GM12878 (cell line): Measurements from ENCODE around the gene PRR12. TPM values are rescaled to one million over a fixed set of nuclear protein-coding genes. Genes with fewer than 3 reads are reported as not detected.

Experiments used
- ATAC-seq: fragments of 200-7000 bp; cut with Tn5 transposase; 3 replicates; pipeline ENCODE4 v1.9.1; 2020; ENCODE audit warnings: mild to moderate bottlenecking, moderate library complexity
- BruUV-seq: library from RNA; stranded (reverse); fragments of 400-500 nt; replicated peaks from 2 replicates; lab custom pipeline; 2021; lab: Mats Ljungman, UMichigan
- CTCF ChIA-PET: fragments of 300-600 bp; sonication (Branson Sonifier 250); formaldehyde crosslinking; extraction: SDS; loops from one replicate; lab custom pipeline; 2021; ENCODE audit warnings: inconsistent platforms; lab: Yijun Ruan, JAX
- POLR2A ChIA-PET: fragments of 350-600 bp; formaldehyde crosslinking; extraction: SDS; loops from one replicate; lab custom pipeline; 2021; ENCODE audit warnings: inconsistent platforms; lab: Charles Lee
- RAD21 ChIA-PET: fragments of 300-600 bp; sonication (Branson Sonifier 250); formaldehyde crosslinking; loops from one replicate; lab custom pipeline; 2023; ENCODE audit warnings: antibody characterized with exemption; ENCODE audit not compliant: unreplicated experiment; lab: Charles Lee
- SMC1A ChIA-PET: fragments of 300-600 bp; sonication (Branson Sonifier 250); formaldehyde crosslinking; loops from one replicate; lab custom pipeline; 2023; ENCODE audit not compliant: unreplicated experiment, uncharacterized antibody; lab: Charles Lee
- DNase-seq: peaks from one replicate; pipeline ENCODE4 v3.0.0-alpha.2; 2011; ENCODE audit warnings: low read depth, low spot score
- FAIRE-seq: peaks from 3 replicates; lab custom pipeline; 2011; peaks lifted over from hg19 to GRCh38; lab: Jason Lieb, UNC
- H2AFZ ChIP-seq: 2 replicates; pipeline ENCODE4 v1.6.0; 2011; ENCODE audit warnings: low read depth, low read length, control low read depth; ENCODE audit not compliant: control insufficient read depth
- H3K27ac ChIP-seq: 2 replicates; pipeline ENCODE4 v1.5.1; 2011; ENCODE audit warnings: control low read depth; ENCODE audit not compliant: control insufficient read depth, insufficient read depth
- H3K27me3 ChIP-seq, 2 experiments: replicated peaks in 1 of 2; 2 replicates each; pipeline versions ENCODE4 v1.6.0 to v1.6.1; 2011; ENCODE audit warnings: low read length in 1 of 2; ENCODE audit not compliant: control insufficient read depth in 2 of 2, insufficient read depth in 2 of 2
- H3K36me3 ChIP-seq, 2 experiments: 2 replicates each; pipeline ENCODE4 v1.5.1; 2011; ENCODE audit warnings: low read length in 1 of 2; ENCODE audit not compliant: control insufficient read depth in 2 of 2, insufficient read depth in 2 of 2
- H3K4me1 ChIP-seq: 2 replicates; pipeline ENCODE4 v1.6.1; 2011; ENCODE audit warnings: mild to moderate bottlenecking, low read length, moderate library complexity, mixed read lengths; ENCODE audit not compliant: control insufficient read depth, insufficient read depth
- H3K4me2 ChIP-seq: 2 replicates; pipeline ENCODE4 v1.6.0; 2011; ENCODE audit warnings: control low read depth; ENCODE audit not compliant: control insufficient read depth, insufficient read depth
- H3K4me3 ChIP-seq: fragments of 200-600 bp; sonication (generic); 2 replicates; pipeline ENCODE4 v1.5.1; 2016
- H3K79me2 ChIP-seq: 2 replicates; pipeline ENCODE4 v1.6.0; 2011; ENCODE audit warnings: low read length; ENCODE audit not compliant: control insufficient read depth, insufficient read depth
- H3K9ac ChIP-seq: 2 replicates; pipeline ENCODE4 v1.8.0; 2011; ENCODE audit warnings: low read length, control low read depth, mixed read lengths; ENCODE audit not compliant: control insufficient read depth, insufficient read depth
- H3K9me3 ChIP-seq: replicated peaks from 3 replicates; pipeline ENCODE4 v1.5.1; 2011; ENCODE audit warnings: mild to moderate bottlenecking, low read length; ENCODE audit not compliant: control insufficient read depth, insufficient read depth
- H4K20me1 ChIP-seq: 2 replicates; pipeline ENCODE4 v1.6.0; 2011; ENCODE audit not compliant: control insufficient read depth, insufficient read depth
- ASH2L ChIP-seq: fragments of 300-600, 200-600 bp; sonication (generic); IDR thresholded peaks from 2 replicates; pipeline ENCODE4 v1.6.1; 2017; ENCODE audit warnings: low read depth, mild to moderate bottlenecking, borderline replicate concordance
- CBX3 ChIP-seq: fragments of 200-600 bp; sonication (generic); IDR thresholded peaks from 2 replicates; pipeline ENCODE4 v1.6.1; 2016; ENCODE audit warnings: low read depth, borderline replicate concordance
- CHD2 ChIP-seq: IDR thresholded peaks from 2 replicates; pipeline ENCODE4 v1.6.1; 2011; ENCODE audit warnings: low read depth, low read length, improper control_type of control experiment, borderline replicate concordance
- ESRRA ChIP-seq: IDR thresholded peaks from 2 replicates; pipeline ENCODE4 v1.6.1; 2012; ENCODE audit warnings: mild to moderate bottlenecking, low read length, improper control_type of control experiment
- HDAC6 ChIP-seq: fragments of 200-600 bp; sonication (generic); IDR thresholded peaks from one replicate; pipeline ENCODE4 v1.8.0; 2017; ENCODE audit warnings: antibody characterized with exemption; ENCODE audit not compliant: unreplicated experiment
- IKZF2 ChIP-seq, 2 experiments: fragments of 450-650 bp; IDR thresholded peaks; 2 replicates each; pipeline ENCODE4 v1.6.1; 2017; ENCODE audit warnings: mild to moderate bottlenecking in 2 of 2, moderate library complexity in 2 of 2
- MEF2A ChIP-seq: IDR thresholded peaks from 2 replicates; pipeline ENCODE4 v1.6.1; 2011; ENCODE audit warnings: low read depth, mild to moderate bottlenecking, low read length, moderate library complexity; ENCODE audit not compliant: insufficient read depth
- MXI1 ChIP-seq: fragments of 150-350 bp; IDR thresholded peaks from 2 replicates; pipeline ENCODE4 v1.6.1; 2011; ENCODE audit warnings: low read depth, mild to moderate bottlenecking, inconsistent platforms, low read length, improper control_type of control experiment
- MYB ChIP-seq: fragments of 150-350 bp; IDR thresholded peaks from 2 replicates; pipeline ENCODE4 v1.6.1; 2014; ENCODE audit warnings: mild to moderate bottlenecking, low read depth, low read length, borderline replicate concordance
- MYC ChIP-seq: IDR thresholded peaks from 2 replicates; pipeline ENCODE4 v1.6.1; 2011; ENCODE audit warnings: mild to moderate bottlenecking, low read length, moderate library complexity, inconsistent platforms; ENCODE audit not compliant: insufficient read depth, insufficient replicate concordance, insufficient read length, severe bottlenecking
- POLR2AphosphoS2 ChIP-seq: IDR thresholded peaks from 2 replicates; pipeline ENCODE4 v1.6.1; 2011; ENCODE audit warnings: low read depth, mild to moderate bottlenecking, low read length, improper control_type of control experiment, moderate library complexity
- RBBP5 ChIP-seq: fragments of 200-600 bp; sonication (generic); conservative IDR thresholded peaks from 2 replicates; pipeline ENCODE4 v1.6.1; 2016
- RUNX3 ChIP-seq: IDR thresholded peaks from 2 replicates; pipeline ENCODE4 v1.6.1; 2012; ENCODE audit warnings: low read length, inconsistent platforms
- SIX5 ChIP-seq: IDR thresholded peaks from 2 replicates; pipeline ENCODE4 v1.6.1; 2011; ENCODE audit warnings: mild to moderate bottlenecking, low read depth, low read length, moderate library complexity; ENCODE audit not compliant: severe bottlenecking
- TCF7 ChIP-seq: IDR thresholded peaks from 2 replicates; pipeline ENCODE4 v1.6.1; 2014; ENCODE audit warnings: antibody characterized with exemption, borderline replicate concordance
- WGBS: methylation state at CpG from one replicate; pipeline ENCODE4 v1.1.6; 2016; ENCODE audit warnings: low lambda C conversion rate; ENCODE audit not compliant: insufficient replicate concordance, insufficient coverage; ENCODE audit errors: missing lambda C conversion rate; 5-methylcytosine and 5-hydroxymethylcytosine counted together
- in situ Hi-C: fragments of 300-500 bp; cut with MboI; formaldehyde crosslinking; loops from 9 replicates; pipeline ENCODE4 v1.14.3; 2018; ENCODE audit warnings: mixed read lengths
- intact Hi-C: fragments of 100-400 bp; cut with micrococcal nuclease; formaldehyde crosslinking; loops from one replicate; pipeline ENCODE4 v1.14.2; 2022; ENCODE audit not compliant: unreplicated experiment
- polyA plus RNA-seq, 11 experiments: library from polyadenylated mRNA; depleted of rRNA in 4 of 11; unstranded in 6 of 11; stranded (reverse) in 5 of 11; fragments of >200 nt; fragmentation: Nextera tagmentation in 4 of 11; fragmentation: Illumina TruSeq in 1 of 11; extraction: Ambion mirVana in 4 of 11; extraction: Trizol in 1 of 11; gene quantifications; 1 replicate in 1 of 11; 2 replicates in 10 of 11; pipeline versions ENCODE4 v1.2.1 to v1.2.3, GENCODE V29; 2011 to 2016; ENCODE audit warnings: inconsistent platforms in 2 of 11, missing spikeins in 2 of 11, low read depth in 1 of 11
- total RNA-seq, 4 experiments: library from RNA; depleted of rRNA in 3 of 4; stranded (reverse); fragments of >200 nt in 3 of 4; fragmentation: Illumina TruSeq in 1 of 4; extraction: Trizol in 1 of 4; gene quantifications; 2 replicates each; pipeline versions ENCODE4 v1.2.1 to v1.2.3, GENCODE V29; 2013 to 2021
- TF ChIP-seq, protein P1 (sequence below): IDR thresholded peaks from 2 replicates; pipeline ENCODE4 v1.6.1; 2012; ENCODE audit warnings: low read depth, low read length, improper control_type of control experiment
- TF ChIP-seq, protein P2 (sequence below): fragments of 450-650 bp; formaldehyde crosslinking; IDR thresholded peaks from 2 replicates; pipeline ENCODE4 v1.4.0; 2020; ENCODE audit warnings: mild to moderate bottlenecking, moderate library complexity
- TF ChIP-seq, protein P3 (sequence below): IDR thresholded peaks from 2 replicates; pipeline ENCODE4 v1.6.1; 2011; ENCODE audit warnings: low read depth, low read length, improper control_type of control experiment, borderline replicate concordance
- TF ChIP-seq, protein P4 (sequence below): fragments of 450-650 bp; IDR thresholded peaks from 2 replicates; pipeline ENCODE4 v1.6.1; 2017; ENCODE audit warnings: low read depth, mild to moderate bottlenecking, moderate library complexity

Gene PRR12
- total and polyA plus RNA-seq, 10 of the 15 experiments (the other 5 are each of a cell fraction or from before 2014, with no cell fraction given) = 0.02 to 25.3 (median 1.6) TPM

DNA sequence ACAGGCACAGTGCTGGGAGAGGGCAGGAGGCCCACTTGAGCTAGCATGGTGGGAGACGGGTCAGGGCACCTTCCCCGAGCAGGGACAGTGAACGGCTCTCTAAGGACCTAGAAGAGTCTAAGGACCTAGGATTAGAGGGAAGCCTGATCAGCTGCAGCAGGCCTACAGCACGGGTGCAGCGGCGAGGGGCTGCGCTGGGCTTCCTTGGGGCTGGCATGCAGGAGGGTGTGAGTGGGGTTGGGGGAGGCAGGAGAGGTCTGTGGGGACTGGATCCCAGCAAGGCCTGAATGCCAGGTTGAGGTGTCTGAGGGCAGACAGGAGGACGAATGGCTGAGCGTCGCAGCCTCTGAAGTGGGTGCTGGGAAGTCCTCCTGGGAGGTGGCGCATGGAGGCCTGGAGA, 54.6 kb downstream of the PRR12 start:
- no TSS peak for BruUV-seq
- Histone ChIP-seq H3K79me2 (peaks cover 36% of the 10 kb centered on the region), H3K4me3 (no peak overlapping the region), H3K27ac (no peak overlapping the region), H3K9ac (no peak overlapping the region), H3K27me3 (no peaks in the 10 kb centered on the region), H3K4me1 (peaks cover 12% of the 10 kb centered on the region), H3K4me2 (no peak overlapping the region), H2AFZ (no peak overlapping the region), H3K9me3 (no peaks in the 10 kb centered on the region), H4K20me1 (no peaks in the 10 kb centered on the region), H3K36me3 (peaks cover 0 to 5% of the 10 kb centered on the region in 2 experiments; a peak in 3 of 4 replicates)
- ChIA-PET SMC1A (no interaction called here), POLR2A (interaction anchor here (0.6 to 6.5 kb wide), 2 partner anchors 30 to 166 kb away, joined by 3 to 200 read pairs; partner anchors contain the start of gene PRMT1), CTCF (no interaction called here), RAD21 (no interaction called here)
- TF ChIP-seq CBX3 (no peak), RBBP5 (no peak), RUNX3 (no peak), TCF7 (no peak), ESRRA (no peak), MXI1 (no peak), POLR2AphosphoS2 (no peak), HDAC6 (no peak), ASH2L (no peak), MYB (no peak), CHD2 (no peak), MYC (no peak), IKZF2 (IDR thresholded peaks at IDR 0.05) (no peak), SIX5 (no peak), MEF2A (no peak)
- TF ChIP-seq, protein P1, sequence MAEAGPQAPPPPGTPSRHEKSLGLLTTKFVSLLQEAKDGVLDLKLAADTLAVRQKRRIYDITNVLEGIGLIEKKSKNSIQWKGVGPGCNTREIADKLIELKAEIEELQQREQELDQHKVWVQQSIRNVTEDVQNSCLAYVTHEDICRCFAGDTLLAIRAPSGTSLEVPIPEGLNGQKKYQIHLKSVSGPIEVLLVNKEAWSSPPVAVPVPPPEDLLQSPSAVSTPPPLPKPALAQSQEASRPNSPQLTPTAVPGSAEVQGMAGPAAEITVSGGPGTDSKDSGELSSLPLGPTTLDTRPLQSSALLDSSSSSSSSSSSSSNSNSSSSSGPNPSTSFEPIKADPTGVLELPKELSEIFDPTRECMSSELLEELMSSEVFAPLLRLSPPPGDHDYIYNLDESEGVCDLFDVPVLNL = no peak
- TF ChIP-seq, protein P2, sequence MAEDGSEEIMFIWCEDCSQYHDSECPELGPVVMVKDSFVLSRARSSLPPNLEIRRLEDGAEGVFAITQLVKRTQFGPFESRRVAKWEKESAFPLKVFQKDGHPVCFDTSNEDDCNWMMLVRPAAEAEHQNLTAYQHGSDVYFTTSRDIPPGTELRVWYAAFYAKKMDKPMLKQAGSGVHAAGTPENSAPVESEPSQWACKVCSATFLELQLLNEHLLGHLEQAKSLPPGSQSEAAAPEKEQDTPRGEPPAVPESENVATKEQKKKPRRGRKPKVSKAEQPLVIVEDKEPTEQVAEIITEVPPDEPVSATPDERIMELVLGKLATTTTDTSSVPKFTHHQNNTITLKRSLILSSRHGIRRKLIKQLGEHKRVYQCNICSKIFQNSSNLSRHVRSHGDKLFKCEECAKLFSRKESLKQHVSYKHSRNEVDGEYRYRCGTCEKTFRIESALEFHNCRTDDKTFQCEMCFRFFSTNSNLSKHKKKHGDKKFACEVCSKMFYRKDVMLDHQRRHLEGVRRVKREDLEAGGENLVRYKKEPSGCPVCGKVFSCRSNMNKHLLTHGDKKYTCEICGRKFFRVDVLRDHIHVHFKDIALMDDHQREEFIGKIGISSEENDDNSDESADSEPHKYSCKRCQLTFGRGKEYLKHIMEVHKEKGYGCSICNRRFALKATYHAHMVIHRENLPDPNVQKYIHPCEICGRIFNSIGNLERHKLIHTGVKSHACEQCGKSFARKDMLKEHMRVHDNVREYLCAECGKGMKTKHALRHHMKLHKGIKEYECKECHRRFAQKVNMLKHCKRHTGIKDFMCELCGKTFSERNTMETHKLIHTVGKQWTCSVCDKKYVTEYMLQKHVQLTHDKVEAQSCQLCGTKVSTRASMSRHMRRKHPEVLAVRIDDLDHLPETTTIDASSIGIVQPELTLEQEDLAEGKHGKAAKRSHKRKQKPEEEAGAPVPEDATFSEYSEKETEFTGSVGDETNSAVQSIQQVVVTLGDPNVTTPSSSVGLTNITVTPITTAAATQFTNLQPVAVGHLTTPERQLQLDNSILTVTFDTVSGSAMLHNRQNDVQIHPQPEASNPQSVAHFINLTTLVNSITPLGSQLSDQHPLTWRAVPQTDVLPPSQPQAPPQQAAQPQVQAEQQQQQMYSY (CRISPR knock-in tag) = no peak
- TF ChIP-seq, protein P3, sequence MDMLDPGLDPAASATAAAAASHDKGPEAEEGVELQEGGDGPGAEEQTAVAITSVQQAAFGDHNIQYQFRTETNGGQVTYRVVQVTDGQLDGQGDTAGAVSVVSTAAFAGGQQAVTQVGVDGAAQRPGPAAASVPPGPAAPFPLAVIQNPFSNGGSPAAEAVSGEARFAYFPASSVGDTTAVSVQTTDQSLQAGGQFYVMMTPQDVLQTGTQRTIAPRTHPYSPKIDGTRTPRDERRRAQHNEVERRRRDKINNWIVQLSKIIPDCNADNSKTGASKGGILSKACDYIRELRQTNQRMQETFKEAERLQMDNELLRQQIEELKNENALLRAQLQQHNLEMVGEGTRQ = no peak
- TF ChIP-seq, protein P4, sequence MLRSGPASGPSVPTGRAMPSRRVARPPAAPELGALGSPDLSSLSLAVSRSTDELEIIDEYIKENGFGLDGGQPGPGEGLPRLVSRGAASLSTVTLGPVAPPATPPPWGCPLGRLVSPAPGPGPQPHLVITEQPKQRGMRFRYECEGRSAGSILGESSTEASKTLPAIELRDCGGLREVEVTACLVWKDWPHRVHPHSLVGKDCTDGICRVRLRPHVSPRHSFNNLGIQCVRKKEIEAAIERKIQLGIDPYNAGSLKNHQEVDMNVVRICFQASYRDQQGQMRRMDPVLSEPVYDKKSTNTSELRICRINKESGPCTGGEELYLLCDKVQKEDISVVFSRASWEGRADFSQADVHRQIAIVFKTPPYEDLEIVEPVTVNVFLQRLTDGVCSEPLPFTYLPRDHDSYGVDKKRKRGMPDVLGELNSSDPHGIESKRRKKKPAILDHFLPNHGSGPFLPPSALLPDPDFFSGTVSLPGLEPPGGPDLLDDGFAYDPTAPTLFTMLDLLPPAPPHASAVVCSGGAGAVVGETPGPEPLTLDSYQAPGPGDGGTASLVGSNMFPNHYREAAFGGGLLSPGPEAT = no peak
- DNase-seq = no peak
- intact Hi-C loops (no loop called here), in situ Hi-C loops (no loop called here)
- 93% methylated on average over 11 of the region's 11 CpGs for WGBS
- ATAC-seq = no peak
- FAIRE-seq = no peak
